Esophagus squamous epithelium (tissue), 4 donors: ENCODE data around the gene CPOX.

Experiments
- CTCF ChIP-seq, 6 experiments: fragments of 450-650 bp in 4 of 6; fragments of 200-600 bp in 2 of 6; sonication (generic) in 2 of 6; IDR thresholded peaks; one replicate each; pipeline ENCODE4 v1.5.1; 2016 to 2019; ENCODE audit warnings: antibody characterized with exemption in 6 of 6, mild to moderate bottlenecking in 4 of 6, moderate library complexity in 4 of 6
- POLR2A ChIP-seq, 4 donors: fragments of 450-650 bp; IDR thresholded peaks; one replicate each; pipeline ENCODE4 v1.6.1; 2017; ENCODE audit warnings: antibody characterized with exemption in 4 of 4, mild to moderate bottlenecking in 4 of 4, moderate library complexity in 3 of 4

GRCh38 chr3:98599647-98600411 is 6.4 kb upstream of the CPOX start:
- no peak for TF ChIP-seq CTCF (IDR thresholded peaks at IDR 0.05)
- TF ChIP-seq POLR2A (IDR thresholded peaks at IDR 0.05) = no peak
